HG03060 (cell line): ENCODE measurements around the gene CNDP2.

Experiments
- ATAC-seq: cut with Tn5 transposase; IDR thresholded peaks from one replicate; pipeline ENCODE4 v1.9.1; 2021; ENCODE audit warnings: low read depth, moderate number of reproducible peaks; ENCODE audit not compliant: unreplicated experiment

Gene CNDP2

DNA sequence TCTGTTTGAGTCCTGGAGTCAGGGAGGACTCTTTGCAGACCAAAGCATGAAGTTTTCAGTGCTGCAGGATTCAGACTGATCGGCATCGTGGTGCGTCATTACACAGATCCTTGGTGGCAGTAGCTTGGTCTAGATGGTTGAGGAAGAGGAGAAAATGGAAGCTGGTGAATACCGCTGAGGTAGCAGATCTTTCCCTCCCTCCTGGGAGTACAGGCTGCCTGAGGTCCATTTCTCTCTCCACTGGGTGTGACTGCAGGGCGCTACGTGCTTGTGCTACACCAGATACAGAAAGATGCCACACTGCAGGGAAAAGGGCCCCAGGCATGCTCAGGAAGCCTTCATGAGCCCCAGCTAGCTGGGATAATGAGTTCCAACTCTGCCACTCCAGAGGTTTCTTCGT, 34.9 kb downstream of the CNDP2 start:
- ATAC-seq, result no peak

GRCh38 chr18:74532511-74533025, 36.4 kb downstream of the CNDP2 start:
- ATAC-seq, result no peak

DNA sequence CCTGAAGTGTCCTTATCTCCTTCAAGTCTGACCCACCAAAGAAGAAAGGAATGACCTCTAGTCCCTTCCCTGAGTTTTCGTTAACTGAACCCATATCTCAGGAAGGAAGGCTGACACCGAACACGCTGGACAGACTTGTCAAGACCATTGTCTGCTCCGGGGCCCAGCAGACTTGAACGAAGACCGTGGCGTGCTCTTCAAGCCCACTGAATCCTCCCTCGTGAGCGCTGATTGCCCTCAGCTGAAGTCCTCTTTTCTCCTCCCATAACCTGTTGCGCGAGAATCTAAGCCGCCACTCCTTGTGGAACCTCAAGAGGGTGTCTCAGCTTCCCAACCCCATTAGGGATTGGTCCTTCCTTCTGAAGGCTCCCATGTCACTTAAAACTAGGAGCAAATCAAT, 37.5 kb downstream of the CNDP2 start:
- ATAC-seq, result no peak

GRCh38 chr18:74534150-74534969, 38.2 kb downstream of the CNDP2 start, which contains the start of gene CNDP1:
CNDP1 (plus strand) TSS chr18:74534500; CDS start chr18:74534668, 168 bp downstream.
- ATAC-seq, result no peak

DNA sequence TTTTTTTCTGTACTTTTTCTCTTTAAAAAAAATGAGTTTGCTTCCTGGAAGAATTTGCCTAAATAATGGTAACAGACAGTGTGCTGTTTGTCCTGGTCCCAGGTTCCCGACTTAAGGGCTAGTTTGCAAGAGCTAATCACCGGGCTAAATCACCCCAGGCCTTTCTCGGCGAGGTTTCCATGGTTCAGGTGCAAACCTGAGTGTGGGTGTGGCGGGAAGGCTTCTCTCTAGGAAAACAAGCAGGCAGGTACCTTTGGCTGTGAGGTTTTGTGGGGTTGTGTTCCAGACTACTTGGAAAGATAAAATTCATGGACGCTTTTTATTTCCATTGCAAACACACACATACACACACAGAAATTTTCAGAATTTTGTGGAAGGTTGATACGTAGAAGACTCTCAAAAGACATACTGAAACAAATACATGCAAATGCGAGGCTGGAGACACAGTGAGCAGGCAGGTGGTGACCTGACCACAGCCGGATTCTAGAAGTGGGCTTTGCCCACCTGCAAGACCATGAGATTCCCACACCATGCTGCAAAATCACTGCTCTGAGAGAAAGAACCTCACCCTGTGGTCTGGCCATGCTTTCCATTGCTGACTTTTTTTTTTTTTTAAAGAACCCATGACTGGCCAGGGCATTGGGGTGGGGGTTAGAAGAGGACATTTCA, 39.0 kb downstream of the CNDP2 start:
- no peak for ATAC-seq

DNA sequence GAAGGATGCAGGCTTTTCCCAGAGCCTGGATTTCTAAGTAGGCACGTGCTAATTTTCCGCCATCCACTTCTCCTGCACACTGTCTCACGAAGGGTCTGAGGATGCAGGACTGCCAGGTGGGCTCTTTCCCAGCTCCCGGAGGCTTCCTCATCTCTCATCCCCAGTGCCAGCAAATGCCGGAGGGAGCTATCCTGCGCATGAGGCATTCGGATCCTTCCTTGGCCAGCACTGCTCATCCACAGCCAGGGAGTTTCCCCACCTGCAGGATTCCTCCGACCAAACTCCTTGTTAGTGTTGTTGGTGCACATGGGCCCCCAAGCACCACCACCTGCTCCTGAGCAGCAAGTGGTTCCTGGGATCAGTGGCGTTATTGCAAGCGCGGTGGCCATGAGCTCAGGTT, 43.1 kb downstream of the CNDP2 start:
- no peak for ATAC-seq

- ATAC-seq, result no peak
Measured at GRCh38 chr18:74540652-74541421, 44.7 kb downstream of the CNDP2 start.

GRCh38 chr18:74541703-74542555, 45.8 kb downstream of the CNDP2 start:
- no peak for ATAC-seq

- ATAC-seq, result no peak
Measured at GRCh38 chr18:74544898-74545297, 48.7 kb downstream of the CNDP2 start.

GRCh38 chr18:74546007-74546406, 49.8 kb downstream of the CNDP2 start:
- no peak for ATAC-seq

DNA sequence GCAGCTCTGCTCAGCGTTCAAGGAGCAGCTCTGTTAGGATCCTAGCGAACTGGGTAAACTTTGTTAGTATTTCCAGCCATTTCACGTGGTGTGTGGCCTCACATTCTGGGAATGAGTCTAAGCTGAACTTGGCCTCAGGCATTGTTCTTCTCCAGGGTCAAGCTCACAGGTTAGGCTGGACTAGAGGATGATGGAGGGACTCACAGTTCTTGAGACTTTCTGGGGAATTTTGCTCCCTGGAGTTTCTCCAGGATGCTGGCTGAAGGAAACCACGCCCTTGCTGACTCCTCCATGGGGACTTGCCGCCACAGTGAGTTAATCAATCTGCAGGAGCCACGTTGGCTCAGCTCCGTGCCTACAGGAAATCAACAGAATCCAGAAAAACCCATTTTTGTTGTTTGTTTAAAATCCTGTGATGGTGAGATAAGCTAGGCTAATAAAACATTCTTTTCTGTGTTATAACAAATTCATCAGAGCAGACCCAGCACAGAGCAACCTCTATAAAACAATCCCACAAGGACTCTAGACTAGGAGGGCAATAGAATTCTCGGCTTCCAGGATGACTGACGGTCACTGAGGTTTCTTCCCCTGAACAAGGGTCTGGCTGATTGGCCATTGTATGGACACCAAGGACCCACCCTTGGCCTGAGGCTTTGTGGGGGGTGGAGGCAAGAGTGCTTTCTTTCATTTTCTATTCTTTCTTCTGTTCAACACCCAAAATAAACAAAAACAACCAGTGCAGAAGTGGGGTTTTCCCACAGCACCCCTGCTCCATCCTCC, 50.8 kb downstream of the CNDP2 start:
- no peak for ATAC-seq

DNA sequence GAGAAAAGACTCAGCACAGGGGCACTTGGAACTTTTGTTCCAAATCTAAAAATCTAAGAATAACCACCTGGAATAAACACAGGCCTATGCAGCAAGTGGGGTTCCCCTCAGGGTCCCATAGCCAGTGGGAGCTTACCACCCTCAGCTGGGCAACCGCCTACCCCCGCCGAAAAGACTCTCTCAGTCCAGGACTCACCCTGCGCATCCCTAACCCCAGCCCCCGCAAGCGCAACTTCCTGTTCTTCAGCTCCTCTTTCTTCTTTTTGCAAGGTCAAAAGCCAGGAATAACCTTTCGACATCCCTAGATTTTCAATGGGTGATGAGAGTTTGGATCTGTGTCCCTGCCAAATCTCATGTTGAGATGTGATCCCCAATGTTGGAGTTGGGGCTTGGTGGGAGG, 51.7 kb downstream of the CNDP2 start:
- ATAC-seq, result no peak

DNA sequence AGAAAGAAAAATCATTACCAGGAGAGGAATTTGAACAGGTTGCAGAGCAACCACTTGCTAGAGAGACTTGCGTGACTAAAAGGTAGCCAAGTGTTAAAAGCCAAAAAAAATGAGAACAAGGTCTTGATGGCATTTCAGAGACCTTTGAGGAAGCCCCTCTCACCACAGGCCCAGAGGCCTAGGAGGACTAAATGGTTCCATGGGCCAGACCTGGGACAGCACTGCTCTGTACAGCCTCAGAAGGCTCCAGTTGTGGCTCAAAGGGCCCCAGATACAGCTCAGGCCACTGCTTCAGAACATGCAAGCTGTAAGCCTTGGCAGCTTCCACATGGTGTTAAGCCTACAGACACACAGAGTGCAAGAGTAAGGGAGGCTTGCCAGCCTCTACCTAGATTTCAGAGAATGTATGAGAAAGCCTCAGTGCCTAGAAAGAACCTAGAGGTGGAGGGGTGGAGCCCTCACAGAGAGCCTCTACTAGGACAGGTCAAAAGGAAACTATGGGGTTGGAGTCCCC, 53.5 kb downstream of the CNDP2 start:
- ATAC-seq, result no peak

GRCh38 chr18:74550886-74551285, 54.7 kb downstream of the CNDP2 start:
- no peak for ATAC-seq

DNA sequence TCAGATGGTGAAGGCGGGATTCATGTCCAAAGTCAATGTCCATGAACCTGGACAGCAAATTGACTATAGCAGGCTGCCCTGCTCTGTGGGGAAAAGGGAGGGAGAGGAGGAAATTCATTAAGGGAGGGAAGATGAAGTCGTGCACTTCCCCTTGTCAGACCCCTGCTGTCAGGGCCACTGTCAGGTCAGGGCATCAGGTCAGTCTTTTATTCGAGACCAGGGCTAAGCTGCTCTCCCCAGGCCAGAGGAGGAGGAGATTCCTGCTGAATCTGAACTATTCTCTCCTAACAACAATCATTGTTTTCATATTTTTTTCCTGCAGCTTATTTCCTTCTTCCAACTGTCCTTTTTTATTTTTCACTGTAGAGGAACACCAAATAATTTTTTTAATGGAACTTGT, 55.3 kb downstream of the CNDP2 start:
- no peak for ATAC-seq

DNA sequence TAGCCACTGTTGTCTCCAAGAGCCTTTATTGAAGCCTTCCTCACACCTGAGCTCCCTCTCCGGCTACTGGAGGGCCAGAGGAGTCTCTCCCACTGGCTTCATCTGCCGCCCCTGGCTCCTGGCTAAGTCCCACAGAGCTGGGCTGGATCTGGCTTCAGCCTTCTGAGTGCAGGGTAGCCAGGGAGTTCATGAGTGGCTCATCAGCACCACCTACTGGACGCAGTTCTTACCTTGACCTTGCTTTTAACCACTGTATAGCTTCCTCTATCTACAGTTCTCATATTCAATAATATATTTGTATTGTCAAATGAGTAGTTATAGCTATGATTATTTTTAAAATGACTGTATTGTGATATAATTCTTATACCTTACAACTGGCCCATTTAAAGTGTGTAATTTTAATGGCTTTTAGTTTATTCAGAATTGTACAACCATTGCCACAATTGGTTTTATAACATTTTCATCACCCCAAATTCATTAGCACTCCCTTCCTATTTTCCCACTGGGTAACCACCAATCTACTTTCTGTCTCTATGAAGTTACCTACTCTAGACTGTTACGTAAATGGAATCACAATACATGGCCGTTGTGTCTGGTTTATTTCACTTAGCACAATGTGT, 55.9 kb downstream of the CNDP2 start:
- ATAC-seq, result peak; percentile 97

DNA sequence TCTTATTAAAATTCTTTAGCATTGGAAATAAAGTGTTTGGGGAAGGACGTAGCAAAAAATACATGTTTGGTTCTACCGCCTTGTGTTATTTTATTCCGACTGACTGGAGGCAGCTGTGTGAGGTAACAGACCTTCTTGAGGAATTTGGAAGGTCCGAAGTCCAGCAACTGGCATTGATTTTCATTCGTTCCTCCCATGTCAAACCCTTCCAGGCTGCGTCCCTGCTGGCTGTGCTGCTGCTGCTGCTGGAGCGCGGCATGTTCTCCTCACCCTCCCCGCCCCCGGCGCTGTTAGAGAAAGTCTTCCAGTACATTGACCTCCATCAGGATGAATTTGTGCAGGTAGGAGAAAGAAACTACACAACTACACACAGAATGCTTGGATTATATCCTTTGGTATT, 60.0 kb downstream of the CNDP2 start:
- ATAC-seq, result no peak

GRCh38 chr18:74558096-74558495, 61.9 kb downstream of the CNDP2 start:
- no peak for ATAC-seq
